ENCODE measurements around the gene MLLT3. TPM values are rescaled to one million over a fixed set of nuclear protein-coding genes. Genes with fewer than 3 reads are reported as not detected.

Gene MLLT3
- total RNA-seq, 1 donor from 2014 or later, result 39.1 TPM

- H3K36me3 ChIP-seq, result no peaks in the 10 kb centered on the region
- H3K79me2 ChIP-seq (ENCODE audit: low read depth), result no peaks in the 10 kb centered on the region
- H3K4me3 ChIP-seq, result no peak overlapping the region
- no peaks in the 10 kb centered on the region for H3K9me3 ChIP-seq (ENCODE audit: low read depth)
- H4K20me1 ChIP-seq (ENCODE audit: low read depth), result peaks cover 35% of the 10 kb centered on the region
- Mint-ChIP-seq H3K36me3 (no peaks in the 10 kb centered on the region), H3K9me3 (no peaks in the 10 kb centered on the region), H3K27ac (no peak overlapping the region), H3K4me1 (peaks cover 44% of the 10 kb centered on the region), H3K27me3 (ENCODE audit: insufficient read depth, low read depth) (no peaks in the 10 kb centered on the region), H3K4me3 (no peak overlapping the region)
- H3K4me1 ChIP-seq, result peaks cover 1% of the 10 kb centered on the region
- H3K9ac ChIP-seq, result no peak overlapping the region
- no peak for TF ChIP-seq EZH2phosphoT487 (IDR thresholded peaks at IDR 0.05)
- TF ChIP-seq EZH2 (IDR thresholded peaks at IDR 0.05), result no peak
- no peak for TF ChIP-seq CTCF (IDR thresholded peaks at IDR 0.05)
- no peaks in the 10 kb centered on the region for H3K27me3 ChIP-seq
- no peak for DNase-seq (ENCODE audit: low spot score)
- no peaks in the 10 kb centered on the region for H3F3A ChIP-seq (ENCODE audit: low read depth)
- H3K27ac ChIP-seq, result no peak overlapping the region
- no peak overlapping the region for H2AFZ ChIP-seq (replicated peaks)
- no peak overlapping the region for H3K4me2 ChIP-seq
Observed at GRCh38 chr9:20563917-20564316, 58.4 kb downstream of the MLLT3 start.

- Histone ChIP-seq H3K79me2 (ENCODE audit: low read depth) (no peaks in the 10 kb centered on the region), H3K4me2 (no peak overlapping the region), H3K4me1 (peaks cover 7% of the 10 kb centered on the region), H3F3A (ENCODE audit: low read depth) (no peaks in the 10 kb centered on the region), H2AFZ (replicated peaks) (no peak overlapping the region), H3K36me3 (no peaks in the 10 kb centered on the region), H3K27me3 (no peaks in the 10 kb centered on the region), H4K20me1 (ENCODE audit: low read depth) (peaks cover 35% of the 10 kb centered on the region), H3K27ac (no peak overlapping the region), H3K4me3 (no peak overlapping the region), H3K9ac (no peak overlapping the region), H3K9me3 (ENCODE audit: low read depth) (no peaks in the 10 kb centered on the region)
- DNase-seq (ENCODE audit: low spot score), result no peak
- Mint-ChIP-seq H3K36me3 (no peaks in the 10 kb centered on the region), H3K4me3 (no peak overlapping the region), H3K9me3 (no peaks in the 10 kb centered on the region), H3K4me1 (peaks cover 48% of the 10 kb centered on the region), H3K27ac (no peak overlapping the region), H3K27me3 (ENCODE audit: insufficient read depth, low read depth) (no peaks in the 10 kb centered on the region)
- TF ChIP-seq EZH2 (IDR thresholded peaks at IDR 0.05) (no peak), CTCF (IDR thresholded peaks at IDR 0.05) (no peak), EZH2phosphoT487 (IDR thresholded peaks at IDR 0.05) (no peak)
Observed at GRCh38 chr9:20562051-20562450, 60.2 kb downstream of the MLLT3 start.

- no peaks in the 10 kb centered on the region for H3F3A ChIP-seq (ENCODE audit: low read depth)
- peaks cover 48% of the 10 kb centered on the region for H3K4me1 Mint-ChIP-seq
Observed at GRCh38 chr9:20561531-20561930, 60.8 kb downstream of the MLLT3 start.

More at GRCh38 chr9:20561531-20561930, 60.8 kb downstream of the MLLT3 start:
- Mint-ChIP-seq H3K27me3 (ENCODE audit: insufficient read depth, low read depth) (no peaks in the 10 kb centered on the region), H3K4me3 (no peak overlapping the region), H3K27ac (no peak overlapping the region), H3K36me3 (no peaks in the 10 kb centered on the region), H3K9me3 (no peaks in the 10 kb centered on the region)
- no peak overlapping the region for H3K9ac ChIP-seq
- peaks cover 35% of the 10 kb centered on the region for H4K20me1 ChIP-seq (ENCODE audit: low read depth)
- no peak overlapping the region for H3K4me3 ChIP-seq
- DNase-seq (ENCODE audit: low spot score), result no peak
- H3K27me3 ChIP-seq, result no peaks in the 10 kb centered on the region
- TF ChIP-seq EZH2phosphoT487 (IDR thresholded peaks at IDR 0.05) (no peak), EZH2 (IDR thresholded peaks at IDR 0.05) (no peak), CTCF (IDR thresholded peaks at IDR 0.05) (no peak)
- no peak overlapping the region for H2AFZ ChIP-seq (replicated peaks)
- peaks cover 7% of the 10 kb centered on the region for H3K4me1 ChIP-seq
- H3K79me2 ChIP-seq (ENCODE audit: low read depth), result no peaks in the 10 kb centered on the region
- H3K4me2 ChIP-seq, result no peak overlapping the region
- no peaks in the 10 kb centered on the region for H3K9me3 ChIP-seq (ENCODE audit: low read depth)
- H3K36me3 ChIP-seq, result no peaks in the 10 kb centered on the region
- no peak overlapping the region for H3K27ac ChIP-seq
